Activated T-cell treated with anti-CD3 and anti-CD28 coated beads for 24 hours (primary cell): ENCODE measurements around the gene ATP5MC3.

ENCODE experiments used
- DNase-seq: peaks from one replicate; pipeline ENCODE4 v3.0.0-alpha.2; 2020; ENCODE audit warnings: low read depth

ATP5MC3 gene

GRCh38 chr2:175167792-175168563, 13.5 kb downstream of the ATP5MC3 start, which contains the start of gene ATF2:
ATF2 (minus strand) TSS chr2:175168203; CDS start chr2:175136443, 31,760 bp downstream.
- peak; percentile 96 for DNase-seq

GRCh38 chr2:175167076-175167791, 14.3 kb downstream of the ATP5MC3 start:
- peak; percentile 4 for DNase-seq

GRCh38 chr2:175166216-175166824, 15.2 kb downstream of the ATP5MC3 start:
- DNase-seq, result no peak

- DNase-seq, result no peak
Measured at GRCh38 chr2:175164235-175164634, 17.3 kb downstream of the ATP5MC3 start.

GRCh38 chr2:175158894-175159293, 22.6 kb downstream of the ATP5MC3 start:
- no peak for DNase-seq

GRCh38 chr2:175156534-175156933, 25.0 kb downstream of the ATP5MC3 start:
- DNase-seq, result no peak

- DNase-seq, result no peak
Measured at GRCh38 chr2:175154661-175155082, 26.8 kb downstream of the ATP5MC3 start.

- no peak for DNase-seq
Measured at GRCh38 chr2:175152242-175152641, 29.3 kb downstream of the ATP5MC3 start.

- DNase-seq, result no peak
Measured at GRCh38 chr2:175151791-175152190, 29.7 kb downstream of the ATP5MC3 start.

- DNase-seq, result no peak
Measured at GRCh38 chr2:175147186-175147585, 34.3 kb downstream of the ATP5MC3 start.

- no peak for DNase-seq
Measured at GRCh38 chr2:175143678-175144077, 37.8 kb downstream of the ATP5MC3 start.

GRCh38 chr2:175143191-175143590, 38.3 kb downstream of the ATP5MC3 start:
- no peak for DNase-seq

GRCh38 chr2:175140332-175140731, 41.2 kb downstream of the ATP5MC3 start:
- no peak for DNase-seq

GRCh38 chr2:175137793-175138192, 43.7 kb downstream of the ATP5MC3 start:
- DNase-seq, result no peak

GRCh38 chr2:175136334-175137215, 44.9 kb downstream of the ATP5MC3 start:
- no peak for DNase-seq

- no peak for DNase-seq
Measured at GRCh38 chr2:175135862-175136261, 45.6 kb downstream of the ATP5MC3 start.

- DNase-seq, result no peak
Measured at GRCh38 chr2:175135177-175135576, 46.3 kb downstream of the ATP5MC3 start.

GRCh38 chr2:175131252-175131651, 50.3 kb downstream of the ATP5MC3 start:
- no peak for DNase-seq

- DNase-seq, result no peak
Measured at GRCh38 chr2:175126661-175127060, 54.8 kb downstream of the ATP5MC3 start.
